ENCODE measurements around the gene DTWD2.

- no peak for TF ChIP-seq POLR2A (IDR thresholded peaks at IDR 0.05)
- TF ChIP-seq CTCF (IDR thresholded peaks at IDR 0.05) = no peak
Measured at GRCh38 chr5:118862596-118862995, 125.8 kb downstream of the DTWD2 start.

Measured in testis (tissue), 2 donors.